Occipital lobe (tissue), 2 donors: Measurements from ENCODE around the gene TMEM44. TPM values are rescaled to one million over a fixed set of nuclear protein-coding genes. Genes with fewer than 3 reads are reported as not detected.
A peak's percentile ranks its signal among the peaks of the same experiment; 100 is the strongest.
"Not testable (repeated sequence)": the region's sequence is repeated elsewhere in the genome, so short reads cannot be mapped to it uniquely, and the experiment has no call there.

Experiments used
- DNase-seq: peaks from one replicate; lab custom pipeline; 2025; lab: John Stamatoyannopoulos, UW
- total RNA-seq: library from RNA; depleted of rRNA; stranded (reverse); fragments of >200 nt; gene quantifications from one replicate; pipeline ENCODE4 v1.2.3, GENCODE V29; 2014

The TMEM44 gene
- total RNA-seq, 1 donor from 2014 or later, result 20.6 TPM

DNA sequence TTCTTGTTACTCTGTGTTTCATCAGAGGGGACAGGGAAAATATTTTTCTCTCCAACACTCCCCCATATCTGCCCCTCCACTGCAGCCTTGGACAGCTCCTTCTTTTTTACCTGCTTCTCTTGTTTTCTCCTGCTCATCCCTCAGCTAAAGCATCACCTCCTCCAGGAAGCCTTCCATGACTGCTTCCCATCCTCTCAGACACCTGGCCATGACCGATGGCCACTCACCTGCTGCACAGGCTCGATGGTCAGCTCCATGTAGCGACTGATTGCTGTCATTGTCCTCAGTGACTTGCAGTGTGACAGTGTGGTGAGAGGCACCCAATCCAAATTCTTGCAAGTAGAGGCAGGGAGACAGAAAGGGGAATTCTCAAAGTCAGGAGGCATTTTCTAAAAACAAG lies 22.5 kb downstream of the TMEM44 start:
- no peak for DNase-seq

DNA sequence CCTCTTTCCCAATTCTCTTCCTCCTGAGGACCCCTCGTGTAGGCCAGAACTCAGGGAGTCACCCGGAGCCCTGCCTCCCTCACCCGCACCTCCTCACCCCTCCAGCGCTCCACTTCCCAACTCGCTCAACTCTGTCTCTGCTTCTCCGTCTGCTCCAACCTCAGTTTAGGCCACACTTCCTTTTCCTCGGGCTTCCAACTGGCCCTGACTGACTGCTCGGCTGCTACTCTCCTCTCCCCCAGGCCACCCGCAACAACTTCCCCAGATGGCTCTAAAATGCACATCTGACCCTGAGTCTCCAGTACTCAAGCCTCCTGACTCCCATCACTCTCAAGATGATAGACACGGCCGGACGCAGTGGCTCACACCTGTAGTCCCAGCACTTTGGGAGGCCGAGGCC lies 23.6 kb downstream of the TMEM44 start:
- DNase-seq, result no peak

DNA sequence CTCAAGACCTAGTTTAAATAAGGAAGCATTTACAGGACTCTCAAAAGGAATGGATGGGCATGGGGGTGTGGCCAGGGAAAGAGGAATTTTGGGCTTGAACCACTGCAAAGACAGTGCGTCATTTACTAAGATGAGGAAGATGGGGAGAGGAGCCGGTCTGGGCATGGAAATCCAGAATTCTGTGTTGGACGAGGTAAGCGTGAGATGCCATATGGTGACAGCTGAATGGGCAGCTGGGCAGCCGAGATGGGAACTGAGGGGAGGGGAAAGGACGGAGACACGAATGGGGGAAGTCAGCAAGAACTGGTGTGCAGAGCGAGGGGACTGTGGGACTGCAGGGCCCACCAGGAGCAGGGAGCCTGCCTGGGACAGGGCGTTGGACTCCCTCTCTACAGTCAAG lies 24.2 kb downstream of the TMEM44 start:
- no peak for DNase-seq

DNA sequence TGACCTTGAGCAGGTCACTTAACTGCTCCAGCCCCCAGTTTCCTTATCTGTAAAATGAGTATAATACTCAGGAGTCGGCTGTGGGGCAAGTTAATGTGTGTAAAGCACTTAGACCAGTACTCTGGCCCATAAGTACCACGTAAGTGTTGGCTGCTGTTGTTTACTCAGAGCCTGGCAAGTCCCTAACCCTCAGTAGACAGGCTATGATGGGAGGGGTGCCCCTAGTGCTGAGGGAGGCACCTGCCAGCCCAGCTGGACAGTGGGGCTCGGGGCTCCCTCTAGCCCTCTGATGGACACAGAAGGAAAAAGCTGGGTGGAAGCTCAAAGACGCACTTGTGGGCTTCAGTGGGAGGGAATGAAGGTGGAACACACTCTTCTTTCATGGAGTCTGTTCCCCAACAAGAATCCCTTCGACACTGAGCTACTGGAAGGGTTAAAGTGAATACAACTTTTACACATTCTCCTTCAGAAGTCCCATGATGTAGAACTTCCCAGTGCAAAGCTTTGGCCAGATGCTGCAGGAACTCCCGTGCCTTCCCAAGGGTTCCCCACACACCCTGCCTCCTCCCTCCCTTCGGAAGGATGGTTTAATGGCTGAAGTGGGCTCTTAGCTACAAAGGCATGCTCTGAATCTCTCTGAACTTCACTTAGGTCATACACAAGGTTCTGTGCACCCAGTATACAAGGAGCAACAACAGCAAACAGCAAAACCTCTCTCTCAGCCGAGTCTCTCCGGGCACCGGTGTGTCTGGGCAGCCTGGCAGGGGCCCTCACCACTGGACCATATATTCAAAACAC lies 25.4 kb downstream of the TMEM44 start:
- no peak for DNase-seq

DNA sequence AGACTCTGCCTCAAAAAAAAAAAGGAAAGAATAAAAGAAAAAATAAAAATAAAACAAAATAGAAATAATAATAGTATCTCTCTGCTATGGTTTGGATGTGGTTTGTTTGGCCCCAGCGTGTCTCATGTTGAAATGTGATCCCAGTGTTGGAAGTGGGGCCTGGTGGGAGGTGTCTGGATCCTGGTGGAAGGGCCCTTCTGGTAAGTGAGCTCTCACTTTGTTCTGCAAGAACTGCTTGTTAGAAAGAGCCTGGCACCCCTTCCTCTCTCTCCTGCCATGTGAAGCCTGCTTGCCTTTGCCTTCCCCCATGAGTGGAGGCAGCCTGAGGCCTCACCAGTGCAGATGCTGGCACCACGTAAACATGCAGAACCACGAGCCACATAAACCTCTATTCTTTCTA lies 26.3 kb downstream of the TMEM44 start:
- no peak for DNase-seq

DNA sequence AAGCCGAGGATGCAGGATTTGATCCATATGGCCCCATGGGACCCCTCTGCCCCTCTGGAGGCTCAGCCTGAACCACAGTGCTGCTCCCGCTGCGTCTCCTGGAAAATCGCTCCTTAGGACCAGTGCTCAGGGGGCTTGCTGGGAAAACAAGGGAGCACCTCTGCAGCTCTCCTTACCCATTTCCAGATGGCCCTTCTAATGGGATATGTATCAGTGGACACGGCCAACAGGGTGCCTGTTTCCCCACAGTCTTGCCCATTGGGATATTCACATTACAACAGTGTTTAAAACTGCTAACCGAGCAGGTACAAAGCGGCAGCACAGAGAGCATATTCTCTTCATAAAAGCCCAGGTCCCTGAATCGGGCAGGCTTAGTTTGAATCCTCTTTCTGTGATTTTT lies 27.1 kb downstream of the TMEM44 start:
- DNase-seq, result no peak

DNA sequence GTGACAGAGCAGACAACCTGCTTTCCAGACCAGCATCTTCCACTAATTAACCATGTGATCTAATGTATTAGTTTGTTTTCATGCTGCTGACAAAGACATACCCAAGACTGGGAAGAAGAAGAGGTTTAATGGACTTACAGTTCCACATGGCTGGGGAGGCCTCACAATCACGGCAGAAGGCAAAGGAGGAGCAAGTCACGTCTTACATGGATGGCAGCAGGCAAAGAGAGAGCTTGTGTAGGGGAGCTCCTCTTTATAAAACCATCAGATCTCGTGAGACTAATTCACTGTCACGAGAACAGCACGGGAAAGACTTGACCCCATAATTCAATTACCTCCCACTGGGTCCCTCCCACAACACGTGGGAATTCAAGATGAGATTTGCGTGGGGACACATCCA lies 27.9 kb downstream of the TMEM44 start:
- DNase-seq, result not testable (repeated sequence)

DNA sequence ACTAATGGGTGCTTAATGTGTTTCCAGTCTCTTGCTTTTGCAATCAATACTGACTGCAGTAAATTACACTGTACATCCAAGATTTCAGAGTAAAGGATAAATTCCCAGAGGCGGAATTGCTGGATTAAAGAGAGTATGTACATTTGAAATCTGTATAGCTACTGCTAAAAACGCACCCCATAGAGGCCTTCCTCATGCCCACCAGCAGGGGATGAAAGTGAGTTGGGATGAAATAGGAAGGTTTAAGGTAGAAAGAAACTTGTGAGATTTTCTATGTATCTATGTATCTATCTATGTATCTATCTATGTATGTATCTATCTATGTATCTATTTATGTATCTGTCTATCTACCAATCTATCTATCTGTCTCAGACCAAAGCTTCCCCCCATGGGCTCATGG lies 28.4 kb downstream of the TMEM44 start:
- DNase-seq, result no peak

DNA sequence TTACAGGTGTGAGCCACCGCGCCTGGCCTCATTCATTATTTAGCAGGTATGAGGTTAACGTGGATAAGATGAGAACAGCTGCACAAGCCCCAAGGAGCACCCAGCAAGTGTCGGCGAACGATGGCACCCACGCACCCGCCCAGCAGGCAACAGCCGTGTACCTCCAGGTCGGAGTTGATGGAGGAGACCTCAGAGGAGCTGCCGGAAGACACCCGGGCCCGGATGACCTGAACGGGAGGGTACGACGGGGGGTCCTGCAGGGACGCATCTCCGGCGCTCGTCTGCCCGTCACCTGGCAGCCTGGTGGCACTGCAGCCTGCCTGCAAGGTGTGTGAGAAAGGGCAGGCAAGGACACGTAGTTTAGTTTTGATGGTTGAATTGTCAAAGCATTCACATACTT lies 29.1 kb downstream of the TMEM44 start:
- DNase-seq, result no peak

DNA sequence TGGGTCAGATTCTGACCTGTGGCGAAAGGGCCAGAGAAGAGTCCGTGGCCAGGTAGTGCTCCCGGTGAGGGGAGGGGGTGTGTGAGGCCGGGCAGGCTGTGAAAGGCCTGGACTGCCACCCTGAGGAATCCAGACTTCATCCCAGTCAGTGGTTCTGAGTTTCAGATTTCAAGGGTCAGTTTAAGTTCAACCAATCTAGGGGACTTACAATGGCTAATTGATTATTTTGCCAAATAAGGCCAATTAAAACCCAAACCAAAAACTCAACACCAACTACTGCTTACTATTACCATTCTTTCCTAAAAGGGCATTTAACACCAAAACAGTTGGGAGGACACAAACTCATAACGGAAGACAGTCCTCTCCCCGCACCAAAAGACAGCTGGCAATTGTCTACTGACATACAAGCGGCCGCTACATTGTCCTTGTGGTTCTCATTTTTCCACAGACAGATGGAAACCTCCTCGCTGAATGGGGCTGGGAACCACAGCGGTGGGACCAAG lies 30.5 kb downstream of the TMEM44 start:
- no peak for DNase-seq

DNA sequence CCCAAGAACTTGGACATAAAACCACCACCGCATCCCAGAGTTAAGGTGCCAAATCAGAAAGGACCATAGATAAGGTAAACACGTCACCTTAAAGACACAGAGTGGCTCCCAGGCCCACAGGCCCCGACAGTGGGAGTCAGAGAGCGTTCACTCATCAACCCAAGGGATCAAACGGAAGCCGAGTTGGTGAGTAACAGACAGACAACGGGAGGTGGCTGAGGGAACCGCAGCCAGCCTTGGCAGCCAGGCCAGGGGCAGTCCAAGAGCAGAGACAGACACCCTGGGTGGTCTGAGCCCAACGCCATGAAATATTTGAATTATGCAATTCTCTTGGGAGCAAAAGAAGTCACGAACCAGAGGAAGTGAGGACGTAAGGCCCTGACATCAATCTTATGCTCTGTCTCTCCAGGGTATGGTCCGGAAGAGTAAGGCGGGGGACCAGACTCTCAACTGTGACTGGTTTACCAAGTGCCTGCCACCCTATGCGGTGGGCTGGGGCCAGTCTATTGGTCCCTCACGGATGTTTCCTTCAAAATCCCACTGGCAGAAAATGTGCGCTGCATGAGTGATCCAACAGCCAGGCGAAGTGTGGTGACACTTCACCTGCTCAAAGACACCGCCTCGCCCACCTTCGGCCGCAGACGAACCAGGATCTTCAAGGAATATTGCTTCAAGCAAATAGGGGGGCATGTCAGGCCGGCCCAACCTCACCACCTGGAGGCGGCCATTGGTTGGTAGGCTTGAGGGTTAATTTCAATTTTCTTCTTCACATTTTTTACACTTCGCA lies 34.3 kb downstream of the TMEM44 start:
- DNase-seq, result no peak

DNA sequence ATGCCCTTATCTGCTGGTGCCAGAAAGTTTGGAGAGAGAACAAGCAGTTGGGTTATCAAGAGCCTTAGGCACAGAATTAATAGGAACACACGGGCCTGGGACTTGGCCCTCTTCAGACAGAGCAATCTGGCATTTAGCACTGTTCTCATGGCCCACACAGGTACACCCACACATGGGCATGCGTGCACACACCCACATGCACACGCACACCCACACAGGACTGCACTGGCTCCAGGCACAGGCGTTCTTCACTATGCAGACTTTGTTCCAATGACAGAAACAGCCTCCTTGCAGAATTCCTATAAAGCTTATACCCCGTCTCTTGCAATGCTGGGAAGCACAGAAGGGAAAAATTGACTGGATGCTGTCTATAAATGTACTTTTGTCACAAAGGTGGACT lies 36.3 kb downstream of the TMEM44 start:
- DNase-seq, result no peak

DNA sequence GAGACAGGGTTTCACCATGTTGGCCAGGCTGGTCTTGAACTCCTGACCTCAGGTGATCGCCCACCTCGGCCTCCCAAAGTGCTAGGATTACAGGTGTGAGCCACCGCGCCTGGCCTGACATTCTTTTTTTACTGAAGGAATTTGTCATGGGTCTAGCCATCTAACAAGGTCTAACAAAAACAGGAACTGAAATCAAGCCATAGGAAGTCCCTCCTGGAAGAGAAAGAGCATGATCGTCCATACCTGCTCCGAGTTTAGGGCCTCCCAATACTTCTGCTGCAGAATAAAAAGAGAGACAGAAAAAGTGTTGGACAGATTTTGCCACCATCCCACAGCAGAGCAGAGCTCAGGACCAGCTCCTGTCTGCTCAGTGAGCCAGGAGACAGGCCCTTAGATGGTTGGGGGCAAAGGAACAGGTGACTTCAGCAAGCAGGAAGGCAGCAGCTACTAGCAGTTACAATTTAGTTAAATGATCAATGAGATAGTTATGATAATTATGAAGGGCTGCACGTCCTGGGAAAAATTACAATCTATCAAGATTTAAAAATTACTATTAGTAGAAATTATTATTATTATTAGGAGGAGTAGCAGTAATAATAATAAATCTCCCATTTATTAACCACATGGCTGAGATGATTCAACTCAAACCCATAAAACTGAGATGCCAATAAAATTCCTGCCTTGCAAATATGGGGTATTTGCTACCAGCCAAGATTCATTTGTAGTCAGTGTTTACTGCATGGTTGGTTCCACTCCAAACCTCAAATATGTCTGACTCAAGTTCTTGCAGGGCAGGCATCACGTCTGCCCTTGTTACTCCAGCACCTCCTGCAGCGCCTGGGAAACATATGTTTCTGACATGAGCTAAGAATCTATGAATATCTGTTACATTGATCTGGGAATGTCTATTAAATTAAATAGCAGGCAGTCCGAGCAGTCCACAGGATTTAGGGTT lies 40.1 kb downstream of the TMEM44 start:
- no peak for DNase-seq

DNA sequence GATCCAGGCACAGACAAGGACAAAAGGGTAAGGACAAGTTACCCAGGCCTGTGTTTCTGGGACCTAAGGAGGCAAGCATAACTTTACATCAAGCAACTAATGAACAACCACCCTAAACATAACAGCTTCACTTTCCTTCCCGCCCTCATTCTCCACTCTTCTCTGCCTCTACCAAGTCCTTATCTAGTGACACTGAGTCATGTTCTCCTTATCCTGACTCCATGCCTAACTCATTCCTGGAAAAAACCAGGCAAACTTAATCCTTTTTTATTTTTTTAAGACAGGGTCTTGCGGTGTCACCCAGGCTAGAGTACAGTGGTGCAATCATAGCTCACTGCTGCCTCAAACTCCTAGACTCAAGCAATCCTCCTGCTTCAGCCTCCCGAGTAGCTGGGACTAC lies 44.5 kb downstream of the TMEM44 start:
- DNase-seq, result no peak

DNA sequence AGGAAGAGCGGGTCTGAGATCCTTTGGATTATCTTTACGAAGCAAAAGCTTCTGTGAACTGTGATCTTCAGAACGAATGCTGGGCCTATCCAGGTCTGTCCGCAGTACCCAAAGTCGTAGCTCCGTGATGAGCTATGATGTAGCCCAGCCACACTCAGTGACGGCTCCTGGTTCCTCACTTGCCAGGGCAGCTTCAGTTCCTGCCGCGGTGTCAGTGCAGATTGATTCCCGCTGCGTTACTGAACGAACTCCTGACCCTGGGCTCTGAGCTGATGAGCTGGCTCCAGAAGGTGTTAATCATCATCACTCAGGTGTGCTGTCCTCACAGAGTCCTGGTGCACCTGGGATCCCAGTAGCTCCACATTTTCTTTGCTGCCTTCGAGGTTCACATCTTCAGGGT lies 45.0 kb downstream of the TMEM44 start:
- no peak for DNase-seq

DNA sequence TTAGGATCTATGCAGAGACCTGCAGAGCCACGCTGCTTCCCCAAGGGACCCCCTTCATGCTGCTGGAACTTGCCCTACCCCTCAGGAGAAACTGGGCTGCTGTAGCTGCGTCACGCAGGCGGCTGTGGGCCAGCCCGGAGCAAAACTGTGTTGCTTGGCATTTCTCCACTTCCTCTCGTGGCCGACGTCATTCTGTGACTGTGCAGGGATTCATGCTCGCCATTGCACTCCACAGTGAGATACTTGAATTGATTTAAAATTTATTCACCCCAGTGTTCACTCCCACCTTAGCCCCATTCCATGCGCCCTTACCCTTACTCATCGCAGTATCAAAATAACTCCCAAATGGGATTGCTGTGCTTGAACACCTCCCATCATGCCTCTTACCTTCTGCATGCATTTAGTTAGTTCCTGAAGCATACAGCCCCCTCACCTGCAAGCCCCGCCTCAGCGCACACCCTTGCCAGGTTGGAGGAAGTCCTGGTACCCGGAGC lies 45.7 kb downstream of the TMEM44 start:
- DNase-seq, result peak; percentile 5

DNA sequence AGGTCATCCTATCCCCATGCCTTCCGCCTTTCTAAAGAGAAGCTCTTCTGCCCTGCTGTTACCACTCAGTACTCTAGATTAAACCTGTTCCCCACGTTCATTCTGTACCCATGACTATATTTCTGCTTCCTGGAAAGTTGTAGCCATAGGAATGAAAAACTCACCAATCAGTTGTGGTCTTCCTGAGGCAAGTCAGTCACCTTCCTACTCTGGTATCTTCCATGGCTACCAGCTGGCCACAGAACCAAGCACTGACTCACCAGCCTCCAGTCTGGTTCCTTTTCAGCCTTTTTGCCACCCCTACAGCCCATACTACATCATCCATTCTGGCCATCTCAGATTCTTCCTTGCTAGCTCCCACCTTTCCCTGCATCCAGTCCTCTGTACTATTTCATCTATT lies 46.4 kb downstream of the TMEM44 start:
- DNase-seq, result no peak

DNA sequence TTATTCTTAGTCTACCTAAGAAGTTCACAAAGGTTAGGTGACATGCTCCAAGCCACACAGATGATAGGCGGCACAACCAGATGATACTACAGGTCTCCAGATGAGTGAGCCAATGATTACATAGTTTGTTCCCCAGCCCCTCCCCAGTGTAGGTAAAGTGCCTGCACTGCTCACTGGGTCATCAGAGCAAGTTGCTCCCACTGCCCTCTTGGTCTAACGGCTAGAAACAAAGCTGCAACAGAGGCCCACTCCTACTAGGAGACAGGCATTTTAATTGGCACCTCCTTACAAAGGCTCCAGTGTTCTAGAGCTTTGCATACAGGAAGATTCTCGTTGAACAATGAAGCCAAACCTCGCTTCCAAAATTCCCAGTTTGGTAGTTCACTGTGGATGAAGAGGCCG lies 47.3 kb downstream of the TMEM44 start:
- no peak for DNase-seq

DNA sequence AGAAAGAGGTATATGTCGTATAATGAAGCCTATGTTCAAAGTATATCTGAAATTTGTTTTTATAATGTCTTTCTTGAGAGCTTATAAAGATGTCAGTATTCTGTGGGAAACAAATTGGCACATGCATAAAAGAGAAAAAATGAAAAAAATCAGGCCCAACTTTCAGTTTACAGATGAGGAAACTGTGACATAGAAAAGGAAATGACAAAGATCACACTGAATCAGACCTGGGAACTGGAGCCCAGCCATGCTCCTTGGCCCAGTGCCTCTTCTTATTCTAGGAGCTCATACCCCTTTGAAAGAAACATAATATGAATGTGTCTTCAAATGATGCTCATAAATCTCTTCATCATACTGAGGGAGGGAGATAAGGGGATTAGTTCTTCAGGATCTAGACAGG lies 48.4 kb downstream of the TMEM44 start:
- DNase-seq, result no peak

DNA sequence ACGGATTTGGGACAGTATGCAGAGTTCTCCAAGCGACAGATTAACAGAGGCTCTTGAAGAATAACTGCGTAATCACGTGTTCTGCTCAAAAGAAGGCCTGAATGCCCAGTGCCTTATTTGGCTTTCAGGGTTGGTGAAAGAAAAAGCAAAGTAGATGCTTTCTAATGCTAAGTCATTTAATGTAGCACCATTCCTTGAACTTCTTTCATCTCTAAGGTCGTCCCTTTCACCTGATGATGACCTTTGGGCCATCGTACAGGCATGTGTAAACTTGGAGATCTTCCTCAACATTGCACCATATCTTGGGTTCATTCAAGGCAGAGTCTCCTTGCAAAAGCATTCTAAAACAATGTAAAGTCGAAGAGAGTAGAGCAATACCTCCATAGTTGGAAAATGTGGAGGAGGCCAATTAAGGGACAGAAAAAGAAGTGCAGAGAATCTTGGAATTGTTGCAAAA lies 48.9 kb downstream of the TMEM44 start:
- DNase-seq, result no peak

DNA sequence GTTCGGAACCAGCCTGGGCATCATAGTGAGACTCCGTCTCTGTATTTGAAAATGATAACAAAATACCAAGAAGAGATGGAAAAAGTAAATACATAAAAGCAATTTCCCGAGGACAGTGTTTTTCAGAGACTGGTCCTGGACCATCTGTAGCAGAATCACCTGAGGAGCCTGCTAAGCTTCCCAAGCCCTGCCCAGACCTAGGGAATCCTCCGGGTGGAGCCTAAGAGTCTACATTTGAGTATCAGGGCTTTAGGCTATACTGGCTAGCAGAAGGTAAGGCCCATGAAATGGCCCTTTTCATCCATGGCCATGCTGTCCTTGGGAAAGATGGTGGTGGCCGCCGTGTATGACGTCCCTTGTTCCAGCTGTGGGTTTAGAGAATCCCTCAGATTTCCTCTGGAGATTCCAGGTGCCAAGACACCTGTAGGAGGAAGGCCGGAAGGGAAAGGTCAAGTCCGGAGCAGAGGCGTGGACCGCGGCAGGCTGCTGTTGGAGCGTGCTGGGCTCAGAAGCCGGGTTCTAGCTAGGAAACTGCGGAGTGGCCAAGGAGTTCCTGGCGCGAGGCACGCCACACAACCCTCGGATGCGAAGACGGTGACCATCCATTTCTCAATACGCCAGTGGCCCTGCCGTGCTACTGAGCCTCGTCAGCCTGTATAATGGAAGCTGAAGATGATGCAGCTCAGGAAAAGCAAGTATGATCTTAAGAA lies 50.9 kb downstream of the TMEM44 start:
- DNase-seq, result no peak
